Measurements from ENCODE around the gene SARDH. TPM values are rescaled to one million over a fixed set of nuclear protein-coding genes. Genes with fewer than 3 reads are reported as not detected.

Gene SARDH
- total RNA-seq, 2 donors from 2014 or later = 20.2 to 61.0 TPM

GRCh38 chr9:133657120-133657661, 81.0 kb downstream of the SARDH start:
- DNase-seq = no peak
- Histone ChIP-seq H3K27me3 (no peaks in the 10 kb centered on the region), H3K27ac (no peak overlapping the region), H3K4me1 (peaks cover 29% of the 10 kb centered on the region), H3K4me3 (no peak overlapping the region), H3K9me3 (no peaks in the 10 kb centered on the region), H3K36me3 (replicated peaks in 1 of 2; ENCODE audit: insufficient read depth in 1 of 2, low read depth in 2 of 2) (no peaks in the 10 kb centered on the region)
- intact Hi-C loops (cut with DNase I) = no loop called here
- 28 to 48% methylated on average over 13 of the region's 13 CpGs for WGBS, 2 donors
- TF ChIP-seq POLR2A (IDR thresholded peaks at IDR 0.05) = no peak
- TF ChIP-seq CTCF (IDR thresholded peaks at IDR 0.05) = peak in 1 of 7 experiments; percentile 9
- ATAC-seq = no peak

- intact Hi-C loops (cut with DNase I) = no loop called here
- WGBS, 2 donors = 39 to 65% methylated on average over 23 to 33 of the region's 36 CpGs
Observed at GRCh38 chr9:133656211-133657119, 81.7 kb downstream of the SARDH start.

GRCh38 chr9:133655701-133656100, 82.5 kb downstream of the SARDH start:
- H3K9me3 ChIP-seq = no peaks in the 10 kb centered on the region
- peaks cover 29% of the 10 kb centered on the region for H3K4me1 ChIP-seq
- no peak for DNase-seq
- H3K27ac ChIP-seq = no peak overlapping the region
- TF ChIP-seq POLR2A (IDR thresholded peaks at IDR 0.05) (no peak), CTCF (IDR thresholded peaks at IDR 0.05) (no peak)
- H3K36me3 ChIP-seq (replicated peaks in 1 of 2; ENCODE audit: insufficient read depth in 1 of 2, low read depth in 2 of 2) = no peaks in the 10 kb centered on the region
- no peaks in the 10 kb centered on the region for H3K27me3 ChIP-seq
- intact Hi-C loops (cut with DNase I) = no loop called here
- WGBS, 2 donors = 48% methylated on average over 6 of the region's 14 CpGs; no CpG with 5 or more reads in 1 of the 2 donors
- H3K4me3 ChIP-seq = no peak overlapping the region
- no peak for ATAC-seq

More at GRCh38 chr9:133656211-133657119, 81.7 kb downstream of the SARDH start:
- H3K36me3 ChIP-seq (replicated peaks in 1 of 2; ENCODE audit: insufficient read depth in 1 of 2, low read depth in 2 of 2) = no peaks in the 10 kb centered on the region
- no peaks in the 10 kb centered on the region for H3K9me3 ChIP-seq
- H3K27me3 ChIP-seq = no peaks in the 10 kb centered on the region
- H3K4me3 ChIP-seq = no peak overlapping the region
- no peak overlapping the region for H3K27ac ChIP-seq
- ATAC-seq = no peak
- TF ChIP-seq POLR2A (IDR thresholded peaks at IDR 0.05) = no peak
- no peak for TF ChIP-seq CTCF (IDR thresholded peaks at IDR 0.05)
- no peak for DNase-seq
- H3K4me1 ChIP-seq = peaks cover 29% of the 10 kb centered on the region

GRCh38 chr9:133654736-133655657, 83.2 kb downstream of the SARDH start:
- Histone ChIP-seq H3K36me3 (replicated peaks in 1 of 2; ENCODE audit: insufficient read depth in 1 of 2, low read depth in 2 of 2) (no peaks in the 10 kb centered on the region), H3K27ac (no peak overlapping the region), H3K4me1 (peaks cover 29% of the 10 kb centered on the region), H3K9me3 (no peaks in the 10 kb centered on the region), H3K4me3 (no peak overlapping the region), H3K27me3 (no peaks in the 10 kb centered on the region)
- intact Hi-C loops (cut with DNase I) = no loop called here
- ATAC-seq (no peak), DNase-seq (no peak)
- TF ChIP-seq CTCF (IDR thresholded peaks at IDR 0.05) (no peak), POLR2A (IDR thresholded peaks at IDR 0.05) (no peak)
- 19 to 47% methylated on average over 12 to 37 of the region's 38 CpGs for WGBS, 2 donors
